ENCODE results near the gene PIK3R3. TPM values are rescaled to one million over a fixed set of nuclear protein-coding genes. Genes with fewer than 3 reads are reported as not detected.
A peak's percentile ranks its signal among the peaks of the same experiment; 100 is the strongest.

PIK3R3 gene
- total and polyA plus RNA-seq, 9 of the 15 experiments (the other 6 are each of a cell fraction or from before 2014, with no cell fraction given) = 1.4 to 7.7 (median 4.6) TPM

DNA sequence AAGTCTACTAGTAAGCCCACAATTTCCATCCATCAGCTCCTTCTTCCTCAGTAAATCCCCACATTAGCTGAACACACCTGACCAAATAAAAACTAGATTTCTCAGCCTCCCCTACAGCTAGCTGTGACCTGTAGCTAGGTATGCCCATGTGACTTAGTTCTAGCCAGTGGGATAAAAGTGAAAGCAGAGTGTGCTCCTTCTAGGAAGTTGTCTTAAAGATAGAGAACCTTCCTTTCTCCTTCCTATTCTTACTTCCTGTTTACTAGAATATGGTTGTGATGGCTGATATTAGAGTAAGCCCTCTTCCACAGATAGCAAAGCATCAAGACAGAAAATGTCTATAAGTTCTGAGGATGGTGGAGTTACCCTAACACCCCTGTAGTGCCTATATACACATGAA is 67.0 kb downstream of the PIK3R3 start (continued):
- TF ChIP-seq, protein P1, sequence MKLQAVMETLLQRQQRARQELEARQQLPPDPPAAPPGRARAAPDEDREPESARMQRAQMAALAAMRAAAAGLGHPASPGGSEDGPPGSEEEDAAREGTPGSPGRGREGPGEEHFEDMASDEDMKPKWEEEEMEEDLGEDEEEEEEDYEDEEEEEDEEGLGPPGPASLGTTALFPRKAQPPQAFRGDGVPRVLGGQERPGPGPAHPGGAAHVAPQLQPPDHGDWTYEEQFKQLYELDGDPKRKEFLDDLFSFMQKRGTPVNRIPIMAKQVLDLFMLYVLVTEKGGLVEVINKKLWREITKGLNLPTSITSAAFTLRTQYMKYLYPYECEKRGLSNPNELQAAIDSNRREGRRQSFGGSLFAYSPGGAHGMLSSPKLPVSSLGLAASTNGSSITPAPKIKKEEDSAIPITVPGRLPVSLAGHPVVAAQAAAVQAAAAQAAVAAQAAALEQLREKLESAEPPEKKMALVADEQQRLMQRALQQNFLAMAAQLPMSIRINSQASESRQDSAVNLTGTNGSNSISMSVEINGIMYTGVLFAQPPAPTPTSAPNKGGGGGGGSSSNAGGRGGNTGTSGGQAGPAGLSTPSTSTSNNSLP (IDR thresholded peaks at IDR 0.05; ENCODE audit: borderline replicate concordance, low read depth, low read length) = no peak
- TF ChIP-seq, protein P2, sequence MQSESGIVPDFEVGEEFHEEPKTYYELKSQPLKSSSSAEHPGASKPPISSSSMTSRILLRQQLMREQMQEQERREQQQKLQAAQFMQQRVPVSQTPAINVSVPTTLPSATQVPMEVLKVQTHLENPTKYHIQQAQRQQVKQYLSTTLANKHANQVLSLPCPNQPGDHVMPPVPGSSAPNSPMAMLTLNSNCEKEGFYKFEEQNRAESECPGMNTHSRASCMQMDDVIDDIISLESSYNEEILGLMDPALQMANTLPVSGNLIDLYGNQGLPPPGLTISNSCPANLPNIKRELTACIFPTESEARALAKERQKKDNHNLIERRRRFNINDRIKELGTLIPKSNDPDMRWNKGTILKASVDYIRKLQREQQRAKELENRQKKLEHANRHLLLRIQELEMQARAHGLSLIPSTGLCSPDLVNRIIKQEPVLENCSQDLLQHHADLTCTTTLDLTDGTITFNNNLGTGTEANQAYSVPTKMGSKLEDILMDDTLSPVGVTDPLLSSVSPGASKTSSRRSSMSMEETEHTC (IDR thresholded peaks at IDR 0.05) = no peak
- TF ChIP-seq, protein P3, sequence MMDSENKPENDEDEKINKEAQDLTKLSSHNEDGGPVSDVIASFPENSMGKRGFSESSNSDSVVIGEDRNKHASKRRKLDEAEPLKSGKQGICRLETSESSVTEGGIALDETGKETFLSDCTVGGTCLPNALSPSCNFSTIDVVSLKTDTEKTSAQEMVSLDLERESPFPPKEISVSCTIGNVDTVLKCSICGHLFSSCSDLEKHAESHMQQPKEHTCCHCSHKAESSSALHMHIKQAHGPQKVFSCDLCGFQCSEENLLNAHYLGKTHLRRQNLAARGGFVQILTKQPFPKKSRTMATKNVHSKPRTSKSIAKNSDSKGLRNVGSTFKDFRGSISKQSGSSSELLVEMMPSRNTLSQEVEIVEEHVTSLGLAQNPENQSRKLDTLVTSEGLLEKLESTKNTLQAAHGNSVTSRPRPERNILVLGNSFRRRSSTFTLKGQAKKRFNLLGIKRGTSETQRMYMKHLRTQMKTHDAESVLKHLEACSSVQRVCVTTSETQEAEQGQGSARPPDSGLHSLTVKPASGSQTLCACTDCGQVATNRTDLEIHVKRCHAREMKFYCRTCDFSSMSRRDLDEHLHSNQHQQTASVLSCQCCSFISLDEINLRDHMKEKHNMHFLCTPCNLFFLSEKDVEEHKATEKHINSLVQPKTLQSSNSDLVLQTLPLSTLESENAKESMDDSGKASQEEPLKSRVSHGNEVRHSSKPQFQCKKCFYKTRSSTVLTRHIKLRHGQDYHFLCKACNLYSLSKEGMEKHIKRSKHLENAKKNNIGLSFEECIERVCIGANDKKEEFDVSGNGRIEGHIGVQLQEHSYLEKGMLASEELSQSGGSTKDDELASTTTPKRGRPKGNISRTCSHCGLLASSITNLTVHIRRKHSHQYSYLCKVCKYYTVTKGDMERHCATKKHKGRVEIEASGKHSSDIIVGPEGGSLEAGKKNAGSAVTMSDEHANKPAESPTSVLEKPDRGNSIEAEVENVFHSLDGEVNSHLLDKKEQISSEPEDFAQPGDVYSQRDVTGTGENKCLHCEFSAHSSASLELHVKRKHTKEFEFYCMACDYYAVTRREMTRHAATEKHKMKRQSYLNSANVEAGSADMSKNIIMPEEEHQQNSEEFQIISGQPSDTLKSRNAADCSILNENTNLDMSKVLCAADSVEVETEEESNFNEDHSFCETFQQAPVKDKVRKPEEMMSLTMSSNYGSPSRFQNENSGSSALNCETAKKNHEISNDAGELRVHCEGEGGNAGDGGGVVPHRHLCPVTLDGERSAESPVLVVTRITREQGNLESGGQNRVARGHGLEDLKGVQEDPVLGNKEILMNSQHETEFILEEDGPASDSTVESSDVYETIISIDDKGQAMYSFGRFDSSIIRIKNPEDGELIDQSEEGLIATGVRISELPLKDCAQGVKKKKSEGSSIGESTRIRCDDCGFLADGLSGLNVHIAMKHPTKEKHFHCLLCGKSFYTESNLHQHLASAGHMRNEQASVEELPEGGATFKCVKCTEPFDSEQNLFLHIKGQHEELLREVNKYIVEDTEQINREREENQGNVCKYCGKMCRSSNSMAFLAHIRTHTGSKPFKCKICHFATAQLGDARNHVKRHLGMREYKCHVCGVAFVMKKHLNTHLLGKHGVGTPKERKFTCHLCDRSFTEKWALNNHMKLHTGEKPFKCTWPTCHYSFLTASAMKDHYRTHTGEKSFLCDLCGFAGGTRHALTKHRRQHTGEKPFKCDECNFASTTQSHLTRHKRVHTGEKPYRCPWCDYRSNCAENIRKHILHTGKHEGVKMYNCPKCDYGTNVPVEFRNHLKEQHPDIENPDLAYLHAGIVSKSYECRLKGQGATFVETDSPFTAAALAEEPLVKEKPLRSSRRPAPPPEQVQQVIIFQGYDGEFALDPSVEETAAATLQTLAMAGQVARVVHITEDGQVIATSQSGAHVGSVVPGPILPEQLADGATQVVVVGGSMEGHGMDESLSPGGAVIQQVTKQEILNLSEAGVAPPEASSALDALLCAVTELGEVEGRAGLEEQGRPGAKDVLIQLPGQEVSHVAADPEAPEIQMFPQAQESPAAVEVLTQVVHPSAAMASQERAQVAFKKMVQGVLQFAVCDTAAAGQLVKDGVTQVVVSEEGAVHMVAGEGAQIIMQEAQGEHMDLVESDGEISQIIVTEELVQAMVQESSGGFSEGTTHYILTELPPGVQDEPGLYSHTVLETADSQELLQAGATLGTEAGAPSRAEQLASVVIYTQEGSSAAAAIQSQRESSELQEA (IDR thresholded peaks at IDR 0.05; ENCODE audit: low read depth) = no peak
- TF ChIP-seq, protein P4, sequence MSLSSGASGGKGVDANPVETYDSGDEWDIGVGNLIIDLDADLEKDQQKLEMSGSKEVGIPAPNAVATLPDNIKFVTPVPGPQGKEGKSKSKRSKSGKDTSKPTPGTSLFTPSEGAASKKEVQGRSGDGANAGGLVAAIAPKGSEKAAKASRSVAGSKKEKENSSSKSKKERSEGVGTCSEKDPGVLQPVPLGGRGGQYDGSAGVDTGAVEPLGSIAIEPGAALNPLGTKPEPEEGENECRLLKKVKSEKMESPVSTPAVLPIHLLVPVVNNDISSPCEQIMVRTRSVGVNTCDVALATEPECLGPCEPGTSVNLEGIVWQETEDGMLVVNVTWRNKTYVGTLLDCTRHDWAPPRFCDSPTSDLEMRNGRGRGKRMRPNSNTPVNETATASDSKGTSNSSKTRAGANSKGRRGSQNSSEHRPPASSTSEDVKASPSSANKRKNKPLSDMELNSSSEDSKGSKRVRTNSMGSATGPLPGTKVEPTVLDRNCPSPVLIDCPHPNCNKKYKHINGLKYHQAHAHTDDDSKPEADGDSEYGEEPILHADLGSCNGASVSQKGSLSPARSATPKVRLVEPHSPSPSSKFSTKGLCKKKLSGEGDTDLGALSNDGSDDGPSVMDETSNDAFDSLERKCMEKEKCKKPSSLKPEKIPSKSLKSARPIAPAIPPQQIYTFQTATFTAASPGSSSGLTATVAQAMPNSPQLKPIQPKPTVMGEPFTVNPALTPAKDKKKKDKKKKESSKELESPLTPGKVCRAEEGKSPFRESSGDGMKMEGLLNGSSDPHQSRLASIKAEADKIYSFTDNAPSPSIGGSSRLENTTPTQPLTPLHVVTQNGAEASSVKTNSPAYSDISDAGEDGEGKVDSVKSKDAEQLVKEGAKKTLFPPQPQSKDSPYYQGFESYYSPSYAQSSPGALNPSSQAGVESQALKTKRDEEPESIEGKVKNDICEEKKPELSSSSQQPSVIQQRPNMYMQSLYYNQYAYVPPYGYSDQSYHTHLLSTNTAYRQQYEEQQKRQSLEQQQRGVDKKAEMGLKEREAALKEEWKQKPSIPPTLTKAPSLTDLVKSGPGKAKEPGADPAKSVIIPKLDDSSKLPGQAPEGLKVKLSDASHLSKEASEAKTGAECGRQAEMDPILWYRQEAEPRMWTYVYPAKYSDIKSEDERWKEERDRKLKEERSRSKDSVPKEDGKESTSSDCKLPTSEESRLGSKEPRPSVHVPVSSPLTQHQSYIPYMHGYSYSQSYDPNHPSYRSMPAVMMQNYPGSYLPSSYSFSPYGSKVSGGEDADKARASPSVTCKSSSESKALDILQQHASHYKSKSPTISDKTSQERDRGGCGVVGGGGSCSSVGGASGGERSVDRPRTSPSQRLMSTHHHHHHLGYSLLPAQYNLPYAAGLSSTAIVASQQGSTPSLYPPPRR (CRISPR knock-in tag; IDR thresholded peaks at IDR 0.05; ENCODE audit: borderline replicate concordance) = no peak
- TF ChIP-seq IRF2 (CRISPR knock-in tag; IDR thresholded peaks at IDR 0.05) (no peak), DPF2 (IDR thresholded peaks at IDR 0.05) (no peak), FOXK2 (conservative IDR thresholded peaks at IDR 0.05 in 1 of 2, IDR thresholded peaks at IDR 0.05 in 1 of 2; ENCODE audit: low read depth in 2 of 2) (peak; percentile 84 to 89), GTF2F1 (IDR thresholded peaks at IDR 0.05; ENCODE audit: low read depth, low read length) (no peak), EGR1 (conservative IDR thresholded peaks at IDR 0.05) (no peak), POLR2H (tag; IDR thresholded peaks at IDR 0.05; ENCODE audit: low read depth) (peak; percentile 48; the same call in 1 of the 2 replicates), ZFP30 (CRISPR knock-in tag; IDR thresholded peaks at IDR 0.05; ENCODE audit: borderline replicate concordance) (no peak)

All from K562 (cell line).